Measurements from ENCODE around the gene LRRC37B.
"Not testable (repeated sequence)": the region's sequence is repeated elsewhere in the genome, so short reads cannot be mapped to it uniquely, and the experiment has no call there.

DNA sequence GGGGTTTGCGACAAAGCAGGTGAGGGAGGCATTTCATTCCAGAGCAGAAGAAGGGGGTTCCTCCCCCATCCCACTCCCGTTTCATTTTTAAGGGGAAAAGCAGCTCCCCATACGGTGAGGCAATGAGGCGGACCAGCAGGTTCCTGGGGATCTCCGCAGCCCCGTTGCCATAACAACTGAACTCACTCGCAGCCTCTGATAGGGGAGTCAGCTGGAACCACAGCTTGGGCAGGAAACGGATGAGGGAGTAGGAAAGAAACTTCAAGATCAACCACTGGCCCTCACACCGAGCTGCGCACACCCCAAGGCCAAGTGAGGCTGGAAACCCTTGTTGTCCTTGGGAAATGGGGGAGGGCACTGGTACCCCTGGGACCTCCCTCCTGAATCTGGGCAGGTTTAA is 72.6 kb downstream of the LRRC37B start:
- TF ChIP-seq POLR2A, POLR2AphosphoS5, EP300 (IDR thresholded peaks at IDR 0.05): not testable (repeated sequence)
- TF ChIP-seq, protein P1, sequence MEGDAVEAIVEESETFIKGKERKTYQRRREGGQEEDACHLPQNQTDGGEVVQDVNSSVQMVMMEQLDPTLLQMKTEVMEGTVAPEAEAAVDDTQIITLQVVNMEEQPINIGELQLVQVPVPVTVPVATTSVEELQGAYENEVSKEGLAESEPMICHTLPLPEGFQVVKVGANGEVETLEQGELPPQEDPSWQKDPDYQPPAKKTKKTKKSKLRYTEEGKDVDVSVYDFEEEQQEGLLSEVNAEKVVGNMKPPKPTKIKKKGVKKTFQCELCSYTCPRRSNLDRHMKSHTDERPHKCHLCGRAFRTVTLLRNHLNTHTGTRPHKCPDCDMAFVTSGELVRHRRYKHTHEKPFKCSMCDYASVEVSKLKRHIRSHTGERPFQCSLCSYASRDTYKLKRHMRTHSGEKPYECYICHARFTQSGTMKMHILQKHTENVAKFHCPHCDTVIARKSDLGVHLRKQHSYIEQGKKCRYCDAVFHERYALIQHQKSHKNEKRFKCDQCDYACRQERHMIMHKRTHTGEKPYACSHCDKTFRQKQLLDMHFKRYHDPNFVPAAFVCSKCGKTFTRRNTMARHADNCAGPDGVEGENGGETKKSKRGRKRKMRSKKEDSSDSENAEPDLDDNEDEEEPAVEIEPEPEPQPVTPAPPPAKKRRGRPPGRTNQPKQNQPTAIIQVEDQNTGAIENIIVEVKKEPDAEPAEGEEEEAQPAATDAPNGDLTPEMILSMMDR (IDR thresholded peaks at IDR 0.05): not testable (repeated sequence)

All from gastroesophageal sphincter (tissue), 3 donors.